Neural progenitor cell (in vitro differentiated cells): ENCODE measurements around the gene PRELP. TPM values are rescaled to one million over a fixed set of nuclear protein-coding genes. Genes with fewer than 3 reads are reported as not detected.

ENCODE experiments used
- DNase-seq: peaks from one replicate; pipeline ENCODE4 v3.0.0-alpha.2; 2016; ENCODE audit warnings: low spot score
- H2AFZ ChIP-seq: fragments of 200-600 bp; sonication (generic); replicated peaks from 2 replicates; pipeline ENCODE4 v1.6.1; 2016; ENCODE audit warnings: antibody characterized with exemption
- H3F3A ChIP-seq: fragments of 200-600 bp; sonication (generic); 2 replicates; pipeline ENCODE4 v1.6.1; 2016; ENCODE audit warnings: antibody characterized with exemption, low read depth
- H3K27ac ChIP-seq: fragments of 200-600 bp; sonication (generic); 2 replicates; pipeline ENCODE4 v1.5.1; 2016; ENCODE audit warnings: mild to moderate bottlenecking
- H3K27me3 ChIP-seq: fragments of 200-600 bp; sonication (generic); 2 replicates; pipeline ENCODE4 v1.6.1; 2016; ENCODE audit warnings: mild to moderate bottlenecking, moderate library complexity
- H3K36me3 ChIP-seq: fragments of 200-600 bp; sonication (generic); 2 replicates; pipeline ENCODE4 v1.5.1; 2016
- H3K4me1 ChIP-seq: fragments of 200-600 bp; sonication (generic); 2 replicates; pipeline ENCODE4 v1.6.1; 2016; ENCODE audit warnings: mixed run types
- H3K4me2 ChIP-seq: fragments of 200-600 bp; sonication (generic); 2 replicates; pipeline ENCODE4 v1.6.1; 2016
- H3K4me3 ChIP-seq: fragments of 200-600 bp; sonication (generic); 2 replicates; pipeline ENCODE4 v1.5.1; 2016
- H3K79me2 ChIP-seq: fragments of 200-600 bp; sonication (generic); 2 replicates; pipeline ENCODE4 v1.6.1; 2016; ENCODE audit warnings: low read depth
- H3K9ac ChIP-seq: fragments of 200-600 bp; sonication (generic); 2 replicates; pipeline ENCODE4 v1.6.1; 2016
- H3K9me3 ChIP-seq: fragments of 200-600 bp; sonication (generic); 2 replicates; pipeline ENCODE4 v1.5.1; 2016; ENCODE audit warnings: low read depth
- H4K20me1 ChIP-seq: fragments of 200-600 bp; sonication (generic); 2 replicates; pipeline ENCODE4 v1.6.1; 2016; ENCODE audit warnings: low read depth
- H3K27ac Mint-ChIP-seq: 3 replicates; pipeline ENCODE4 v1.8.0; 2021; ENCODE audit warnings: mixed read lengths
- H3K27me3 Mint-ChIP-seq: 2 replicates; pipeline ENCODE4 v1.8.0; 2022; ENCODE audit warnings: low read depth, mild to moderate bottlenecking, inconsistent platforms, moderate library complexity, mixed read lengths; ENCODE audit not compliant: insufficient read depth
- H3K36me3 Mint-ChIP-seq: 3 replicates; pipeline ENCODE4 v1.8.0; 2021; ENCODE audit warnings: mixed read lengths
- H3K4me1 Mint-ChIP-seq: 3 replicates; pipeline ENCODE4 v1.8.0; 2021; ENCODE audit warnings: mixed read lengths
- H3K4me3 Mint-ChIP-seq: 3 replicates; pipeline ENCODE4 v1.8.0; 2021; ENCODE audit warnings: mild to moderate bottlenecking, moderate library complexity, mixed read lengths
- H3K9me3 Mint-ChIP-seq: 3 replicates; pipeline ENCODE4 v1.8.0; 2020; ENCODE audit warnings: mixed read lengths
- EZH2 ChIP-seq: fragments of 200-600 bp; sonication (generic); IDR thresholded peaks from 2 replicates; pipeline ENCODE4 v1.6.1; 2017; ENCODE audit warnings: antibody characterized with exemption, mild to moderate bottlenecking, moderate library complexity
- EZH2phosphoT487 ChIP-seq: fragments of 200-600 bp; sonication (generic); IDR thresholded peaks from 2 replicates; pipeline ENCODE4 v1.6.1; 2017; ENCODE audit warnings: antibody characterized with exemption
- total RNA-seq: library from RNA; depleted of rRNA; stranded (reverse); fragments of >200 nt; gene quantifications from 2 replicates; pipeline ENCODE4 v1.2.3, GENCODE V29; 2015; ENCODE audit warnings: low replicate concordance
- TF ChIP-seq, protein P1 (sequence below): fragments of 200-600 bp; sonication (generic); IDR thresholded peaks from 2 replicates; pipeline ENCODE4 v1.5.1; 2017; ENCODE audit warnings: antibody characterized with exemption, mild to moderate bottlenecking

Gene PRELP
- 0.26 and 0.34 TPM in 2 replicates for total RNA-seq

DNA sequence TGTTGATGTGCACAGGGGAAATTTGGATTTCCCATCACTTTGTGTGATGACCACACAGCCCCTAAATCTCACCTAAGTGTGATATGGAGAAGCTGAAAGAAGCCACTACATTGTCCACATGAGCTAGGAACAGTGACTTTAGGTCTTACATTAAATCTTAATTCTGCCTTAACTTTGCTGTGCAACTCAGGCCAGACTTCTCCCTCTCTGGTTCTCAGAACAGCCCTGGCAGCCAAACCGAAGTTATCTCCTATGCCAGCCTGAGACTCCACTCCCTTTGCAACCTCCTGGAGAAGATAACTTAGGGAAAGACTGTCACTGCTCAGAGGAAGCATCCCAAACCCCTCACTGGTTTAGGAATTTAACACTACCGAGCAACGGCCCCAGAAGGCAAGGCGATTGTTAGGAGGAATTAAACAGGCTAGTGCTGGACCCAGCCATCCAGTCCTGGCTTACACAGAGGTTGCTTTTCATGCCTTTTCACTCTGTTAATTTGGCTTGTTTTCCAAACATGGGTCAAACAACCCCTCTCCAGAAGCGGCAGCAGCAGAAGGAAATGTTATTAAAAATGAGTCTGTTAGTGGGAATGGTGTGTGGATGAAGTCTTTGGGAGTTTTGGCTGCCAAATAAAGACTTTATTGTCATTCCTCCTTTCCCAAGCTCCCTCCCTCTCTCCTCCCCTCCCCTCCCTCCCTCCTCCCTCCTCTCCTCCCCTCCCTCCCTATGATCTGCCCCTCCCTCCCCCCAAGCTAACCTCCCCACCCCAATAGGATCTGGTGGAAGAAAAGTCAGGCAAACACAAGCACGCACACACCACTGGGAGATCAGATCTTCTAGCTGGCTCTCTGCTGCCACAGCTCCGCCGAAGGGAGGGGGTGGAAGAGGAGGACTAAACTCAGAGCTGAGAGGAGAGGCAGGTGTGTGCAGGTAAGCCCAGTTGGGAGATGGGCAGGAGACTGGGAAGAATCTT is at the start of gene PRELP:
Gene PRELP, plus strand, starts transcription at position 795 of the 970 bp plus-strand sequence. CDS start 7,379 bp downstream, outside the sequence.
- Histone ChIP-seq H3K27ac (peak within 1 kb of the TSS; percentile 75), H3K36me3 (no peaks in the 10 kb centered on the region), H3K4me1 (peaks cover 37% of the 10 kb centered on the region), H3K9me3 (no peaks in the 10 kb centered on the region), H3K79me2 (no peaks in the 10 kb centered on the region), H4K20me1 (no peaks in the 10 kb centered on the region), H2AFZ (peak within 1 kb of the TSS; percentile 91), H3K4me2 (peak within 1 kb of the TSS; percentile 75), H3K4me3 (peak within 1 kb of the TSS; percentile 23), H3K9ac (peak within 1 kb of the TSS; percentile 15), H3K27me3 (no peaks in the 10 kb centered on the region), H3F3A (peaks cover 29% of the 10 kb centered on the region)
- peaks cover 10% of the 10 kb centered on the region for H3K27me3 Mint-ChIP-seq
- DNase-seq, result peak; percentile 79
- H3K4me3 Mint-ChIP-seq, result peak within 1 kb of the TSS; percentile 74
- peak within 1 kb of the TSS; percentile 87 for H3K27ac Mint-ChIP-seq
- H3K9me3 Mint-ChIP-seq, result no peaks in the 10 kb centered on the region
- H3K36me3 Mint-ChIP-seq, result no peaks in the 10 kb centered on the region
- TF ChIP-seq EZH2phosphoT487 (no peak), EZH2 (no peak)
- TF ChIP-seq, protein P1, sequence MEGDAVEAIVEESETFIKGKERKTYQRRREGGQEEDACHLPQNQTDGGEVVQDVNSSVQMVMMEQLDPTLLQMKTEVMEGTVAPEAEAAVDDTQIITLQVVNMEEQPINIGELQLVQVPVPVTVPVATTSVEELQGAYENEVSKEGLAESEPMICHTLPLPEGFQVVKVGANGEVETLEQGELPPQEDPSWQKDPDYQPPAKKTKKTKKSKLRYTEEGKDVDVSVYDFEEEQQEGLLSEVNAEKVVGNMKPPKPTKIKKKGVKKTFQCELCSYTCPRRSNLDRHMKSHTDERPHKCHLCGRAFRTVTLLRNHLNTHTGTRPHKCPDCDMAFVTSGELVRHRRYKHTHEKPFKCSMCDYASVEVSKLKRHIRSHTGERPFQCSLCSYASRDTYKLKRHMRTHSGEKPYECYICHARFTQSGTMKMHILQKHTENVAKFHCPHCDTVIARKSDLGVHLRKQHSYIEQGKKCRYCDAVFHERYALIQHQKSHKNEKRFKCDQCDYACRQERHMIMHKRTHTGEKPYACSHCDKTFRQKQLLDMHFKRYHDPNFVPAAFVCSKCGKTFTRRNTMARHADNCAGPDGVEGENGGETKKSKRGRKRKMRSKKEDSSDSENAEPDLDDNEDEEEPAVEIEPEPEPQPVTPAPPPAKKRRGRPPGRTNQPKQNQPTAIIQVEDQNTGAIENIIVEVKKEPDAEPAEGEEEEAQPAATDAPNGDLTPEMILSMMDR, result no peak
- peaks cover 49% of the 10 kb centered on the region for H3K4me1 Mint-ChIP-seq

DNA sequence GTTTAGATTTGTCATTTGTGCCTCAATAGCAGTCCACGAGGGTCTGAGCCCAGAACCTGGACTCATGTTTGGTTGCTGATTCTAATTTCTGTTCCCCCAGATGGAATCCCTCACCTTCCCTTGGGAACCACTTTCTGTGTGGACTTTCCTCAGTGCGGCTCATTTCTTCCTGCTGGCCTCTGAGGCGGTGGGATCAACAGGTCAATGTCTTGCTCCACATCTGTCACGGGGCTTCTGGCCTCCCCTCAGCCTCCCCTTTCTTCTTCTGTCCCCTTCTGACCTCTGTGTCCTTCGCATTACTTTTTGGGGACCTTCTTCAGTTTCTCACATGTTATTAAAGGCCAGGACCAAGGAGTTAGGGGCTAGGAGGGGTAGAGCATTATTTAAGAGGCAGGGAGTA is 49.2 kb upstream of the PRELP start:
- Histone ChIP-seq H3F3A (no peaks in the 10 kb centered on the region), H3K4me3 (no peak overlapping the region), H2AFZ (no peak overlapping the region), H3K27me3 (peaks cover 4% of the 10 kb centered on the region), H3K9ac (no peak overlapping the region), H3K4me1 (no peaks in the 10 kb centered on the region), H4K20me1 (no peaks in the 10 kb centered on the region), H3K9me3 (no peaks in the 10 kb centered on the region), H3K27ac (no peak overlapping the region), H3K4me2 (no peak overlapping the region), H3K36me3 (no peaks in the 10 kb centered on the region), H3K79me2 (no peaks in the 10 kb centered on the region)
- Mint-ChIP-seq H3K27ac (peak overlapping the region; percentile 5), H3K27me3 (peaks cover 17% of the 10 kb centered on the region), H3K9me3 (peaks cover 3% of the 10 kb centered on the region), H3K4me3 (peak overlapping the region; percentile 1), H3K36me3 (no peaks in the 10 kb centered on the region), H3K4me1 (peaks cover 37% of the 10 kb centered on the region)
- no peak for DNase-seq
- TF ChIP-seq, protein P1, result no peak
- TF ChIP-seq EZH2phosphoT487, result no peak
- no peak for TF ChIP-seq EZH2

DNA sequence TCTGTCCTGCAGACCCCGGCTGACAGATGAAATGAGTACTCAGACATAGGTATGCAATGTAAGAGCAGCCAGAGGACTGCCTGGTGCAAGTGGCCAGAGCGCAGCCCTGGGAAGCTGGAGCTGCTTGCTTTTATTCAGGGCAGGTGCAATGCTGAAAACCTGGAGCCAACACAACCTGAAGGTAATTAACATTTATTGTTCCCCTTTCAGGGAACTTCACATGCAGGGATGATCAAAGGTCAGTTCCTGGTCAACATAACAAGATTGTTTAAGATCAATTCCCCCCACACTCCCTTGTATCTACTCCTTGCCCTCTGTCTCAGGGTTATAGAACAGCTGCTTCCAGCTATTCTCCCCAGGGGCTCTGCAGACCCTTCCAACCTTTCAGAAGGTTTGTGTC is 48.7 kb upstream of the PRELP start:
- H3K27me3 ChIP-seq, result peaks cover 4% of the 10 kb centered on the region
- H3K27me3 Mint-ChIP-seq, result peaks cover 17% of the 10 kb centered on the region

More for the DNA sequence above, 48.7 kb upstream of the PRELP start:
- TF ChIP-seq, protein P1, result no peak
- Mint-ChIP-seq H3K9me3 (peaks cover 3% of the 10 kb centered on the region), H3K36me3 (no peaks in the 10 kb centered on the region), H3K27ac (peak overlapping the region; percentile 5), H3K4me1 (peaks cover 39% of the 10 kb centered on the region), H3K4me3 (no peak overlapping the region)
- Histone ChIP-seq H3K9ac (no peak overlapping the region), H3K9me3 (no peaks in the 10 kb centered on the region), H3K4me3 (no peak overlapping the region), H2AFZ (no peak overlapping the region), H3K27ac (no peak overlapping the region), H3F3A (no peaks in the 10 kb centered on the region), H3K79me2 (no peaks in the 10 kb centered on the region), H4K20me1 (no peaks in the 10 kb centered on the region), H3K36me3 (no peaks in the 10 kb centered on the region), H3K4me2 (no peak overlapping the region), H3K4me1 (no peaks in the 10 kb centered on the region)
- DNase-seq, result no peak
